ENCODE data around the gene GON4L.
"Not testable (repeated sequence)": the region's sequence is repeated elsewhere in the genome, so short reads cannot be mapped to it uniquely, and the experiment has no call there.

The GON4L gene, protein sequence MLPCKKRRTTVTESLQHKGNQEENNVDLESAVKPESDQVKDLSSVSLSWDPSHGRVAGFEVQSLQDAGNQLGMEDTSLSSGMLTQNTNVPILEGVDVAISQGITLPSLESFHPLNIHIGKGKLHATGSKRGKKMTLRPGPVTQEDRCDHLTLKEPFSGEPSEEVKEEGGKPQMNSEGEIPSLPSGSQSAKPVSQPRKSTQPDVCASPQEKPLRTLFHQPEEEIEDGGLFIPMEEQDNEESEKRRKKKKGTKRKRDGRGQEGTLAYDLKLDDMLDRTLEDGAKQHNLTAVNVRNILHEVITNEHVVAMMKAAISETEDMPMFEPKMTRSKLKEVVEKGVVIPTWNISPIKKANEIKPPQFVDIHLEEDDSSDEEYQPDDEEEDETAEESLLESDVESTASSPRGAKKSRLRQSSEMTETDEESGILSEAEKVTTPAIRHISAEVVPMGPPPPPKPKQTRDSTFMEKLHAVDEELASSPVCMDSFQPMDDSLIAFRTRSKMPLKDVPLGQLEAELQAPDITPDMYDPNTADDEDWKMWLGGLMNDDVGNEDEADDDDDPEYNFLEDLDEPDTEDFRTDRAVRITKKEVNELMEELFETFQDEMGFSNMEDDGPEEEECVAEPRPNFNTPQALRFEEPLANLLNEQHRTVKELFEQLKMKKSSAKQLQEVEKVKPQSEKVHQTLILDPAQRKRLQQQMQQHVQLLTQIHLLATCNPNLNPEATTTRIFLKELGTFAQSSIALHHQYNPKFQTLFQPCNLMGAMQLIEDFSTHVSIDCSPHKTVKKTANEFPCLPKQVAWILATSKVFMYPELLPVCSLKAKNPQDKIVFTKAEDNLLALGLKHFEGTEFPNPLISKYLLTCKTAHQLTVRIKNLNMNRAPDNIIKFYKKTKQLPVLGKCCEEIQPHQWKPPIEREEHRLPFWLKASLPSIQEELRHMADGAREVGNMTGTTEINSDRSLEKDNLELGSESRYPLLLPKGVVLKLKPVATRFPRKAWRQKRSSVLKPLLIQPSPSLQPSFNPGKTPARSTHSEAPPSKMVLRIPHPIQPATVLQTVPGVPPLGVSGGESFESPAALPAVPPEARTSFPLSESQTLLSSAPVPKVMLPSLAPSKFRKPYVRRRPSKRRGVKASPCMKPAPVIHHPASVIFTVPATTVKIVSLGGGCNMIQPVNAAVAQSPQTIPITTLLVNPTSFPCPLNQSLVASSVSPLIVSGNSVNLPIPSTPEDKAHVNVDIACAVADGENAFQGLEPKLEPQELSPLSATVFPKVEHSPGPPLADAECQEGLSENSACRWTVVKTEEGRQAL (N-terminal part only)

DNA sequence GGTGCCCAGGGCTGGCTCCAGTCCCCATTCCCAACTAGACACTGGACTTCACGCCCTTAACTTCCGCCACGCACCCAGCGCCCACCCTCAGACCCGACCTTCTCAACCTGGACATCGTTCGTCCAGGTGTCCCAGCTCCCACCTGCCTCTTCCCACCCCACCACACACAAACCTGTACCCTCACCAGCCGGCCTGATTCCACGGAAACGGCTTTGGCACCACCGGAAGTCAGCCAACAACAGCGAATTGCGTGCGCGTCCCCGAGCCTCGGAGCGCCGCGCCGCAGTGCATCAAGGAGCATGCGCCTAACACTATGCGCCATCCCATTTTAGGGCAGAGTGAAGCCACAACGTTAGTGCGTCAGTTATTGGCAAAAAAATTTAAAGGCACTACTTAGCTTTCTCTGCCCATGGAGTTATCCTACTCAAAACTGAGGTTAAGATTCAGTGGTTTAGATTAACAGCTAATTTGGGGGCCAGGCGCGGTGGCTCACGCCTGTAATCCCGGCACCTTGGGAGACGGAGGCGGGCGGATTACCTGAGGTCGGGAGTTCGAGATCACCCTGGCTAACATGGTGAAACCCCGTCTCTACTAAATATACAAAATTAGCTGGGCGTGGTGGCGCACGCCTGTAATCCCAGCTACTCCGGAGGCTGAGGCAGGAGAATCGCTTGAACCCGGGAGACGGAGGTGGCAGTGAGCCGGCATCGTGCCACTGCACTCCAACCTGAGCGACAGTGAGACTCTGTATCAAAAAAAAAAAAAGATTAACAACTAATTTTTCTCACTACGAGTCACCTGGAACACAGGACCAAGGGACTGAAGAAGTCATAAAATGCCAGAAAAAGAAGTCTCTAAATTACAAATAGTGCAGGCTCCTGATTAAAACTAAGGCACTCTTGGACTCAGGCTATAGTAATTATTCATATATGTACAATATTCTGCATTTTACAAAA is at the start of gene GON4L:
Gene GON4L, minus strand, starts transcription at position 240 of the 956 bp plus-strand sequence. CDS start 3,434 bp downstream, outside the sequence.
- DNase-seq (ENCODE audit: low read depth) = peak; percentile 90

DNA sequence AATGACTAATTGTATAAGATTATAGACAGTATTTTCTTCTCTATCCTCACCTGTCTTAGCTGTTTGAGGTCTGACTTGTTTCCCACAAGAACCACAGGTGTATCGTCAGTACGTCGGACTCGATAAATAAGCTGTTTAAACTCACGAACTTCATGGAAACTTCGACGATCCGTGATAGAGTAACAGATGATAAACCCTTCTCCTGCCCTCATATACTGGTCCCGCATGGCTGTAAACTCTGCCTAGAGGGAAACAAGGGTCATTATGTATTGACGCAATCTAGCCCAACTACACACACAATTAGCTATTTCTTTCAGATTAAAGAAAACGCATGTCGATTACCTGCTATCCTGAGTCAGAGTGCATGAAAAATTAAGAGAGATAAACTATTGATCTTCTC is 47.2 kb upstream of the GON4L start:
- no peak for DNase-seq (ENCODE audit: low read depth)

DNA sequence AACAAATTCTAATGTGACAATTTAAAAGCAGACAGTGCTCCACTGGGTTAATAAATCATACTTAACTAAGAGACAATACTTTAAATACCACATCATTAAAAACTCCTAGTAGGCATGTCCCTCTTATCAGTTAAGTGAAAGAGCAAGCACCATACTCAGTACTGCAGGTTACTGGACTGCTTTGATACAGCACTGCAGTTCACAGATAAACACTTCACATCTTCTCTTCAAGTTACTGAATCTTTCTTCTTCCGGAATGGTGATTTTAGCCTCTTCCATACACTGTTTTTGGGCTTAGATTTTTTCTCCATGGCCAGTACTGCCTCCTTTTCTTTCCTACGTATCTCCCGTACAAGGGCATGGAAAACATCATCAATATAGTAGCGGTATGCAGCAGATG is 43.1 kb upstream of the GON4L start:
- DNase-seq (ENCODE audit: low read depth) = no peak

DNA sequence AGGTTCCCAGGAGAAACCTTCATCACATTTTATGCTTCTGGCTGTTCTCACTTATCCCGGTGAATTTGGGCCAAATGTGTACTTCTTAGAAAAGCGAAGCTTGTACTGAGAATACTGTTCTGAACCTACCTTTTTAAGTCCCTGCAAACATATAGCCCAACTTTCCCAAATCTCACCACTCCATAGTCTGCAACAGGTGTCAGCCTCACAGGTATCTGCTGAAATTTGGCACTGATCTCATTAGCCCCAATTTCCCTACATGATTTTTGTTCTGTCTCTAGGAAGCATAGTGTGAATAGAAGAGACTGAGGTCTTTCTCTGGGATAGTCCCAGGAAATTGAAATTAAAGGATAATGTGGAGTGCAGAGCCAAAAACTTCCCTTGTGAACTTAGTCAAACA is 42.7 kb upstream of the GON4L start:
- no peak for DNase-seq (ENCODE audit: low read depth)

DNA sequence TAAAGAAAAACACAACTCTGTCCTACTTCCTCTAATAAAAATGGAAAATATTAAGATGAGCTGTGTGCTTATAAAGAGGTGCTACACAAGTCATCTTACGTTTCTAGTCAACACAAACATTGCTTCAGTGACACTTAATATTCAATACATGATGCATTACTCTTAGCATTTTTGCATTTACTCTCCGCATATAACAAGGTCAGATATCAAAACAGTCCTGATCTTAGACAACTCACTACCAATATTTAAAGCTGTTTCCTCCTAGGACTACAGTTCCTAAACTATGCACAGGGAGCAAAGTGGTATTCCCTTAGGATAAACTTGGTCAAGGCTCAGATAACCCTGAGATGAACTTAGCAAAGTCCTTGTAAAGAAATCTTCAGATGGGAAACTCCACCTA is 41.9 kb upstream of the GON4L start:
- DNase-seq (ENCODE audit: low read depth) = no peak

DNA sequence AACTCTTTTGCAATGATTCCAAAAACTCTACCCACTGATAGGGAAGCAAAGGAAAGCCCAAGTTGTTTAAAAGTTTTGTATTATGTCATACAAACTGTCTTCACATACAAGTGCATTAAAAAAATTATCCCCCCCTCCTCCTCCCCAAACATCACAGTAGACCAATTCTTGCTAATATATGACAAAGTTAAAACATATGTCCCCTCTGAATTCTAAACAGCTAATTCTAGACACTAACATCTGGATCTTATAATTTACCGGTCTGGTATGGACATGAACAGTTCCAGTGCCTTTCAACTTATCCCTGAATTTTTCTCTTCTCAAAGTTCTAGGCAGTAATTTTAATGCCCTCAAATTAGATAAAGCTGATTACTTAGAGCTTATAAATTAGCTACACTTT is 40.7 kb upstream of the GON4L start:
- DNase-seq (ENCODE audit: low read depth) = peak; percentile 34

DNA sequence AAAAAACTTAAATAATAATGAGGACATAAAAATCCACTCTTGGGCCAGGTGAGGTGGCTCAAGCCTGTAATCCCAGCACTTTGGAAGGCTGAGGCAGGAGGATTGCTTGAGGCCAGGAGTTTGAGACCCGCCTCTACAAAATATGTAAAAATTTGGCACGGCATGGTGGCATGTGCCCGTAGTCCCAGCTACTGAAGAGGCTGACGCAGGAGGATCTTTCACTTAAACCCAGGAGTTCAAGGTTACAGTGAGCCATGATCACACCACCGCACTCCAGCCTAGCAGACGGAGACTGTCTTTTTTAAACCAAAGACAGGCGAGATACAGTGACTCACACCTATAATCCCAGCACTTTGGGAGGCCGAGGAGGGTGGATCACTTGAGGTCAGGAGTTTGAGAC is 39.5 kb upstream of the GON4L start:
- DNase-seq (ENCODE audit: low read depth) = not testable (repeated sequence)

DNA sequence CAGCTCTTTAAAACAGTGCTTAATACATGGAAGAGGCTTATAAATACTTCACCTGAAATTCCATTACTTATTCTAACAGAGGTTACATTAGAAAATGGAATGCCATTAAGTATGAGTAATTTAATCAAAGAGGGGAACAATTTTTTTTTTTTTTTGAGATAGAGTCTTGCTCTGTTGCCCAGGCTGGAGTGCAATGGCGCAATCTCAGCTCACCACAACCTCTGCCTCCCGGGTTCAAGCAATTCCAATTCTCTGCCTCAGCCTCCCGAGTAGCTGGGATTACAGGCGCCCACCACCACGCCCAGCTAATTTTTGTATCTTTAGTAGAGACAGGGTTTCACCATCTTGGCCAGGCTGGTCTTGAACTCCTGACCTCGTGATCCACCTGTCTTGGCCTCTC is 38.6 kb upstream of the GON4L start:
- not testable (repeated sequence) for DNase-seq (ENCODE audit: low read depth)

DNA sequence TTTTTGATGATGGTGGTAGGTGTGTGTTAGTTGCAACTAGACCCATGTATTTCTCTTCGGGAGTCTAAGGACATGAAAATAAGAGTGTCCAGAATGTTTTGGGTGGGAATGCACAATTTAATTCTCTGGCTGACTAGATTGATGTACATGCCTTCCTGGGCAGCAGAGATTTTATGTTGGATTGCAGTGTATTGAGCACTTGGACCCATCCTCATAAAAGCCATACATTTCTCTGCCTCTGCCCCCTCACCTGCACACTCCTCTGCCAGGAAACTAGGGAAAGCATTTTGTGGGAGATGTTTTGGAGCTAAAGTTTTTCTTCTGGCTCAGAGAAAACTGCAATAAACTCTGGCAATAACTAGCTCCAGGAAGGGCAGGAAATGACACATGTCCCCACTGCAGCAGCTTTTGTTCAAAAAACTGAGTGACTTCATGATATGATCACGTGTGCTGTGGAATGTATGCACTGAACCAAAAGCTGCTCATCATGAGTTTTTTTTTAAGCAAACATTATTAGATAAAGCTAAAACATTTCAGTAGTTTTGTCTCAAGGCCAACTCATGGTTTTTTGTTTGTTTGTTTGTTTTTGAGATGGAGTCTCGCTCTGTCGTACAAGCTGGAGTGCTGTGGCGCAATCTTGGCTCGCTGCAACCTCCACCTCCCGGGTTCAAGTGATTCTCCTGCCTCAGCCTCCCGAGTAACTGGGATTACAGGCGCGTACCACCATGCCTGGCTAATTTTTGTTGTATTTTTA is 36.6 kb upstream of the GON4L start:
- DNase-seq (ENCODE audit: low read depth) = peak; percentile 87

DNA sequence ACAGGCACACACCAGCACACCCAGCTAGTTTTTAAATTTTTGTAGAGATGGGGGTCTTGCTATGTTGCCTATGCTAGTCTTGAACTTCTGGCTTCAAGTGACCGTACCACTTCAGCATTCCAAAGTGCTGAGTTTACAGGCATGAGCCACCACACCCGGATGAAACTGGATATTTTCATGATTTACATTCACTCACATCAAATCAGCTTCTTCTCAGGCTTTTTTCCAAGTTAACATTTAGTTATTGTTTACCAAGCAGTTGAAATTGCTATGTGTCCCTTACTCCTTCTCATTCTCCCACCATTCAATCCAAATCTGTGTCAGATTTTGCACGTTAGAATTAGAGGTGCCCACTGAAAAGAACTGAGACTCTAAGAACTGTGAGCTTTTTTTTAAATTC is 35.8 kb upstream of the GON4L start:
- DNase-seq (ENCODE audit: low read depth) = peak; percentile 80

DNA sequence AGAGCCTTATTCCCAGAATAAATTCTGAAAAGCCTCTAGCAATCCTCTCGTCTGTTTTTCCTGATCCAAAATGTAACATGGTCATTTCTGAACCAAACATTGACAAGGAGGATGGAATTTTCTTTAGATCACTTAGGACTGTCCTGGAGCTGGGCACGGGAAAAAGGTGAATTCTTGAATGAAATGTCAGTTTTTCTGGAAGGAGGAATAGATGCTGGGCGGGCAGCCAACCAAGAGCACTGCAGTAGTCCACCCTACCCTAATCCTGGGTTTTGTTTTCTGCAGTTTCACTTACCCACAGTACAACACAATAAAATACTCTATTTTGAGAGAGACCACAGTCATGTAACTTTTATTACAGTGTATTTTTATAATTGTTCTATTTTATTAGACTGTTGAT is 33.2 kb upstream of the GON4L start:
- DNase-seq (ENCODE audit: low read depth) = no peak

DNA sequence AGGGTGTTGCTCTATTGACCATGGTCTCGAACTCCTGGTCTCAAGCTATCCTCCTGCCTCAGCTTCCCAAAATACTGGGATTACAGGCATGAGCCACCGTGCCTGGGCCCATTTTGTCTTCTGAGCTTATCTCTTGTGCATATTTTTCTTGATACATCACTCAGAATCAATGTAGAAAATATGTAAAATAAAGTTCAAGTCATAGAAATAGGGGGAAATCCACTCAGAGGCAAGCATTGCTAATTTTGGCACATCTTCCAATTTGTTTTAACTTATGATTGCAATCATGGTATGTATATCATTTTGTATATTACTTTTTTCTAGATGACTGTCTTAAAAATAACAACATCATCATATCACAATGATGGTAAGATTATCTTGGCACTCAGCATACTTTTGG is 32.6 kb upstream of the GON4L start:
- DNase-seq (ENCODE audit: low read depth) = no peak

DNA sequence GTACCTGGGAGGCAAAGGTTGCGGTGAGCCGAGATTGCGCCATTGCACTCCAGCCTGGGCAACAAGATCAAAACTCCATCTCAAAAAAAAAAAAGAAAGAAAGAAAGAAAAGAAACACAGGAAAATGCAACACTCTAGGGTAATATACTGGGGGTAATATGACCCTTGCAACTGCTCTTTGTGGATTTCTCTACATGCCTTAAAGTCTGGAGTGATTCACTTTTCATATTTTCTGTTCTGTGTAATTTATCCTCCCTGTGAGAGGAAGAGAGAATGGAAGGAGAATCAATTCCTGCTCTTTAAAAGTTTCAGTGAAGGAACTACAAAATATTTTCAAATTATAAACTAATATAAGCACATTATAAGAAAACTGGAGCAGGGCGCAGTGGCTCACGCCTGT is 31.5 kb upstream of the GON4L start:
- peak; percentile 16 for DNase-seq (ENCODE audit: low read depth)

DNA sequence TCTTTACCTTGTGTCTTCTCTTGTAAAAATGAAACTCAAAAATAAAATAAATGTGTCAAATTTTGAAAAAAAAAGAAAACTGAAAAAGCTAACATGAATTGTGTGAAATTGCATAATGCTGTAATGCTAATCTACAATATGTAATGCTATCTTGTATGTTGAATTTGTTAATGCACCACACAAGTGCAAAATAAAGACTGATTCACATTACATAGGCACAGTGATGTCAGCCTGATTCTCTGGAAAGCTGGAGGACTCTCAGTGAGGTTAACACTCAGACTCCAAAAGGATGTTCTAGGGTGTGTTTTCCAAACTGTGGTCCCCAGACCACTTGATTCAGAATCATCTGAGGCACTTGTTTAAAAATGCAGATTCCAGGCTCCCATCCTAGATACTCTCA is 28.0 kb upstream of the GON4L start:
- DNase-seq (ENCODE audit: low read depth) = no peak

DNA sequence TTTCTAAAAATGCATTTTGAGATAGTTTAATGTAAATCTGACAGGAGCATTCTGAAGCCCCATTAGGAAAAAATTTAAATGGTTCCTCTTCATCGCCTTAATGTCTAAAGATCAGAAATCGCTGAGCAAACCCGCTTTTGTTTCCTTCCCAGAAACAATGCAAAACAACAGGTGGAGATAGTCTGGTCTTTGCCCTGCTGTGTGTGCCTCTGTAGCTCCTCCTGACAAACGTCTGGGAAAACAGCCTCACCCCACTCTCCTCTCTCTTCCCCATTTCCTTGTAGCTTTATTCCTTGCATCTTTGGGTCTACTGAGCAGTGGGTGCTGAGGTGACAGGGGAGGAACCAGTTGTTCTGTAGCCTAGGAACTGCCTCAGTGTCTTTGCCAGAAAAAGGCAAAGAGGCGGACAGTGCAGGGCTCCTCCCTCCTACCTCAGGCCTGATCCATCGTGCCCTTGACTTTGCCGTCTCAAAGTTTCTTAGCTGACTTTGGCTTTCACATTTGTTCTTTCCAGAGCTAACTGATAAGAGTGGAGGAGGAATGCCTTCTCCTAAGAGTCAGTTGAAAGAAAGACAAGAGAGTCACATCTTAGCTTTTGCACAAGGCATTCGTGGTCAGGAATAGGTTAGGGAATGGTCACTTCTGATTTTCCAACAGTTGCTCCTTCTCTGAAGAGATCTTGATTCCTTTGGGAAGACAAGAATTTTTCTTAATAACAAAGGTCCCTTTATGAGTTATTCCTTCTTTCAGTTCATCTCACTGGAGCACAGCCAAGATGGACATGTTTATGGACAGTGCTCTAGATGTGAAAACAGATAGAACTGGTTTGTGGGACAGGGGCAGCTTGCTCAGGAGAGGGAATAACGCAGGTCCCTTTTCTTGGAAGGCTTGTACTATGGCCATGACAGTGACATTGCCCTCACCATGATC is 27.3 kb upstream of the GON4L start:
- no peak for DNase-seq (ENCODE audit: low read depth)

DNA sequence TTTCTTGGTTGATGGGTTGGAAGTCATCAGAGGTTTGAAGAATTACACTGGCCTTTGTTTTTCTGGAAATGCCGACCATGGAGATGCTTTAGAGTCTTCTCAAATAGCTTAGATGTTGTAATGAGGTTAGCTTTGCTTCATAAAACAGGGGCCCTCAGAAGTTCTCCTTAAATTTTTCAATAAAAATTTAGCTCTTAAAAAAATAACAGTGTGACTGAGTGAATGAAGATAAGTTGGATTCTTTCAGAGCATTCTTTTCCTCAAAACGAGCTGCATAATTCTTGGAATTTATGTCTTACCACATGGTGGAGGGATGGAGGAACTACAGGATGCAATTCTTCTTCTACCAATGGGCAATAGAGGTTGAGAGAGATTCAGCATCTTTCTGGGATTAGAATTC is 25.8 kb upstream of the GON4L start:
- no peak for DNase-seq (ENCODE audit: low read depth)

DNA sequence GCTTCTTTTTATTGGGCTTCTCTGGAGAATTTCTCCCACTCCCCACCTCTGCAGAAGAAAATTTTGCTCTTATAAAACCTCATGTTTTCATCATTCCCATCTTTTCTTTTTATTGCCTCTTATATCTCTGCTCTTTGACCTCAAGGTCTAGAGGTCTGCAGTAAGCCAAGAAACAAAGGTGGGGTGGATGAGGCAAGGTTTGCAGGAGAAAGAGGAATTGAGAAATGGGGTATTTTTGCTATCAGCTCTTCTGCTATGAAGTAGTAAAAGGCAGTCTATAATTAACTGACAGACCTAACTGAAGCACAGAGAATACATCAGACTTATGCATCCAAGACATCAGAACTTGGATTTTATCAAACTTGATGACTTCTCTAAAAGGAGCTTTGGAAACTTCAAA is 25.2 kb upstream of the GON4L start:
- DNase-seq (ENCODE audit: low read depth) = no peak

DNA sequence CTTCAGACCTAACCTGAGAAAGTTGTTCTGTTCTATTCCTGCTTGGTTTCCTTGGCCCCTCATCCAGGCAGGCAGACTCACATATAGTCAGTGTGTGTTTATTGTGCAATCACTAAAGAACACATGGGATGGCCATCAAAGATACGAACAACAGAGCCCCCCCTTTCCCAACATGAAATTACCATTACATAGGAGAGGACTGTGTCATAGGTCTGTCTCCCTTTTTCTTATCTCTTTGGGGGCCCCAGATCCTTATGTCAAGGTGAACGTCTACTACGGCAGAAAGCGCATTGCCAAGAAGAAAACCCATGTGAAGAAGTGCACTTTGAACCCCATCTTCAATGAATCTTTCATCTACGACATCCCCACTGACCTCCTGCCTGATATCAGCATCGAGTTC is 23.9 kb upstream of the GON4L start:
- no peak for DNase-seq (ENCODE audit: low read depth)

DNA sequence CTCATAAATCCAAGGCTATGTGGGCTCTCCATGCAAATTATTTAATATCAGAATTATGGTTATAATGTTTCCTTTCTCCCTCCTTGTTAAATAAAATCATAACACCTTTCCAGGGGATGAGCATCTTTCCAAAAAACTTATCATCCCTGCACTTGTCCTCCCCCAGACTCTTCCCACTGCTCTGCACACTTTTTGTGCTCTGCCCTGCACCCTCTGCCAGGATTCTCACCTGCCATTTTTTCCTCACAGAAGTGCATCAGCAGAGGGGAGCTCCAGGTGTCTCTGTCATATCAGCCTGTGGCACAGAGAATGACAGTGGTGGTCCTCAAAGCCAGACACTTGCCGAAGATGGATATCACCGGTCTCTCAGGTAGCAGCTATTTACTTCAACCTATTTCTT is 23.2 kb upstream of the GON4L start:
- DNase-seq (ENCODE audit: low read depth) = no peak

All from fibroblast of gingiva (primary cell).